H1 (cell line): ENCODE data around the gene TNIK. TPM values are rescaled to one million over a fixed set of nuclear protein-coding genes. Genes with fewer than 3 reads are reported as not detected.

Experiments
- CTCF ChIA-PET: fragments of 300-600 bp; sonication (Branson Sonifier 250); formaldehyde crosslinking; loops from one replicate; lab custom pipeline; 2021; ENCODE audit not compliant: partially characterized antibody; lab: Charles Lee
- POLR2A ChIA-PET: fragments of 300-600 bp; sonication (Branson Sonifier 250); formaldehyde crosslinking; loops from one replicate; lab custom pipeline; 2021; ENCODE audit warnings: inconsistent platforms; ENCODE audit not compliant: partially characterized antibody; lab: Charles Lee
- DNase-seq, 2 experiments: peaks; one replicate each; pipeline versions ENCODE4 v3.0.0 to v3.0.0-alpha.2; 2010 to 2022; ENCODE audit warnings: low spot score in 2 of 2, low read depth in 1 of 2, mixed read lengths in 1 of 2
- FAIRE-seq: peaks from 2 replicates; lab custom pipeline; 2011; peaks lifted over from hg19 to GRCh38; lab: Jason Lieb, UNC
- H2AFZ ChIP-seq: 2 replicates; pipeline ENCODE4 v1.8.1; 2012; ENCODE audit warnings: low read length, inconsistent platforms
- H2AK5ac ChIP-seq: 2 replicates; pipeline ENCODE4 v1.6.1; 2013; ENCODE audit warnings: low read depth, low read length
- H2BK120ac ChIP-seq: replicated peaks from 2 replicates; pipeline ENCODE3; 2013; ENCODE audit warnings: low read depth, low read length, inconsistent platforms
- H2BK12ac ChIP-seq: 2 replicates; pipeline ENCODE4 v1.6.1; 2013; ENCODE audit warnings: low read depth, low read length
- H2BK15ac ChIP-seq: 2 replicates; pipeline ENCODE4 v1.6.1; 2013; ENCODE audit warnings: low read length
- H2BK20ac ChIP-seq: 2 replicates; pipeline ENCODE4 v1.6.1; 2013; ENCODE audit warnings: low read length
- H2BK5ac ChIP-seq: 2 replicates; pipeline ENCODE4 v1.6.1; 2013; ENCODE audit warnings: low read depth, low read length
- H3K14ac ChIP-seq: 2 replicates; pipeline ENCODE4 v1.6.1; 2013; ENCODE audit warnings: inconsistent platforms; ENCODE audit not compliant: insufficient read length
- H3K18ac ChIP-seq: 2 replicates; pipeline ENCODE4 v1.6.1; 2013; ENCODE audit warnings: low read length; ENCODE audit errors: extremely low read depth
- H3K23ac ChIP-seq: 2 replicates; pipeline ENCODE4 v1.6.1; 2013; ENCODE audit warnings: inconsistent platforms; ENCODE audit not compliant: insufficient read length
- H3K23me2 ChIP-seq: 2 replicates; pipeline ENCODE4 v1.6.1; 2013; ENCODE audit warnings: low read depth, low read length
- H3K27ac ChIP-seq: 2 replicates; pipeline ENCODE4 v1.6.1; 2011; ENCODE audit warnings: low read depth, low read length, inconsistent platforms
- H3K27me3 ChIP-seq, 4 experiments: replicated peaks in 1 of 4; 1 replicate in 1 of 4; 2 replicates in 3 of 4; pipeline versions ENCODE4 v1.6.1 to v1.8.1; 2011 to 2013; ENCODE audit warnings: low read length in 3 of 4, mild to moderate bottlenecking in 3 of 4, inconsistent platforms in 2 of 4, mixed read lengths in 2 of 4, moderate library complexity in 1 of 4; ENCODE audit not compliant: control insufficient read depth in 3 of 4, insufficient read depth in 3 of 4; ENCODE audit errors: extremely low read depth in 1 of 4
- H3K36me3 ChIP-seq, 4 experiments: 2 replicates each; pipeline versions ENCODE4 v1.6.1 to v1.8.1; 2011 to 2013; ENCODE audit warnings: mild to moderate bottlenecking in 4 of 4, low read length in 3 of 4, moderate library complexity in 2 of 4, control low read depth in 1 of 4, inconsistent platforms in 1 of 4; ENCODE audit not compliant: insufficient read depth in 4 of 4, control insufficient read depth in 2 of 4
- H3K4ac ChIP-seq: replicated peaks from 2 replicates; pipeline ENCODE3; 2013; ENCODE audit warnings: low read length, low read depth, mixed read lengths, inconsistent platforms; ENCODE audit not compliant: insufficient read length
- H3K4me1 ChIP-seq, 4 experiments: replicated peaks in 1 of 4; 1 replicate in 1 of 4; 2 replicates in 3 of 4; pipeline versions ENCODE4 v1.6.1 to v1.8.1; 2011 to 2013; ENCODE audit warnings: low read length in 3 of 4, inconsistent platforms in 2 of 4, mixed read lengths in 1 of 4; ENCODE audit not compliant: insufficient read depth in 4 of 4, control insufficient read depth in 3 of 4
- H3K4me2 ChIP-seq, 2 experiments: 2 replicates each; pipeline versions ENCODE4 v1.6.1 to v1.8.1; 2011 to 2013; ENCODE audit warnings: low read depth in 2 of 2, low read length in 2 of 2, control low read depth in 1 of 2, inconsistent platforms in 1 of 2, mild to moderate bottlenecking in 1 of 2; ENCODE audit not compliant: insufficient read depth in 1 of 2
- H3K4me3 ChIP-seq, 4 experiments: fragments of 200-600, 300-600 bp in 1 of 4; sonication (generic), shearing (Covaris generic), sonication (Bioruptor Twin) in 1 of 4; 2 replicates each; pipeline versions ENCODE4 v1.5.1 to v1.8.1; 2011 to 2016; ENCODE audit warnings: low read length in 4 of 4, low read depth in 3 of 4, control low read depth in 2 of 4, inconsistent platforms in 2 of 4, mild to moderate bottlenecking in 2 of 4, mixed read lengths in 1 of 4, moderate library complexity in 1 of 4; ENCODE audit not compliant: insufficient read depth in 2 of 4; ENCODE audit errors: extremely low read depth in 1 of 4
- H3K56ac ChIP-seq: replicated peaks from 2 replicates; pipeline ENCODE3; 2013; ENCODE audit warnings: low read depth, mild to moderate bottlenecking, mixed read lengths, low read length, inconsistent platforms; ENCODE audit not compliant: insufficient read length
- H3K79me1 ChIP-seq: 2 replicates; pipeline ENCODE4 v1.6.1; 2013; ENCODE audit warnings: low read depth, low read length, control low read depth
- H3K79me2 ChIP-seq, 2 experiments: 2 replicates each; pipeline versions ENCODE4 v1.6.1 to v1.8.1; 2012 to 2013; ENCODE audit warnings: low read length in 2 of 2, mild to moderate bottlenecking in 2 of 2, inconsistent platforms in 1 of 2; ENCODE audit not compliant: insufficient read depth in 2 of 2, control insufficient read depth in 1 of 2
- H3K9ac ChIP-seq, 4 experiments: replicated peaks in 1 of 4; 1 replicate in 1 of 4; 2 replicates in 3 of 4; pipeline versions ENCODE4 v1.6.1 to v1.8.1; 2011 to 2013; ENCODE audit warnings: low read depth in 3 of 4, low read length in 3 of 4, control low read depth in 2 of 4, mild to moderate bottlenecking in 2 of 4, moderate library complexity in 2 of 4, inconsistent platforms in 1 of 4; ENCODE audit errors: extremely low read depth in 1 of 4
- H3K9me3 ChIP-seq, 2 experiments: 2 replicates each; pipeline versions ENCODE4 v1.6.1 to v1.8.1; 2012 to 2013; ENCODE audit warnings: mild to moderate bottlenecking in 2 of 2, moderate library complexity in 2 of 2, control low read depth in 1 of 2, inconsistent platforms in 1 of 2, low read depth in 1 of 2, low read length in 1 of 2, mixed read lengths in 1 of 2; ENCODE audit not compliant: insufficient read depth in 2 of 2
- H4K20me1 ChIP-seq, 2 experiments: replicated peaks in 1 of 2; 2 replicates each; pipeline versions ENCODE3 to v1.8.1; 2011 to 2013; ENCODE audit warnings: inconsistent platforms in 2 of 2, low read length in 2 of 2, mild to moderate bottlenecking in 1 of 2; ENCODE audit not compliant: insufficient read depth in 2 of 2, control insufficient read depth in 1 of 2
- H4K5ac ChIP-seq: 2 replicates; pipeline ENCODE4 v1.6.1; 2013; ENCODE audit warnings: low read length, low read depth, mixed read lengths, inconsistent platforms; ENCODE audit not compliant: insufficient read length
- H4K8ac ChIP-seq: 2 replicates; pipeline ENCODE4 v1.8.0; 2013; ENCODE audit warnings: mild to moderate bottlenecking, moderate library complexity, low read length, inconsistent platforms; ENCODE audit not compliant: insufficient read depth; ENCODE audit errors: extremely low read depth
- H4K91ac ChIP-seq: replicated peaks from 2 replicates; pipeline ENCODE3; 2013; ENCODE audit warnings: low read length, mixed read lengths, inconsistent platforms; ENCODE audit not compliant: insufficient read length
- CBX8 ChIP-seq: fragments of 300-800, 300-1000 bp; sonication (generic); IDR thresholded peaks from 2 replicates; pipeline ENCODE4 v1.7.1; 2016; ENCODE audit warnings: low read depth, low read length, borderline replicate concordance
- EZH2 ChIP-seq: fragments of 200-600 bp; sonication (generic); IDR thresholded peaks from 2 replicates; pipeline ENCODE4 v1.7.1; 2012; ENCODE audit warnings: low read depth, mild to moderate bottlenecking, moderate library complexity, low read length, inconsistent platforms; ENCODE audit not compliant: severe bottlenecking
- POU5F1 ChIP-seq: IDR thresholded peaks from 2 replicates; pipeline ENCODE4 v1.6.1; 2011; ENCODE audit warnings: low read depth, mild to moderate bottlenecking, low read length, moderate library complexity
- WGBS, 2 experiments: shearing (Covaris generic) in 1 of 2; methylation state at CpG; one replicate each; pipeline versions ENCODE4 v1.1.6 to v1.1.7; 2013 to 2015; ENCODE audit warnings: low lambda C conversion rate in 2 of 2, mixed read lengths in 2 of 2, inconsistent platforms in 1 of 2, low coverage in 1 of 2, missing lambda C conversion rate in 1 of 2; ENCODE audit not compliant: insufficient replicate concordance in 2 of 2, insufficient coverage in 1 of 2, insufficient read length in 1 of 2; ENCODE audit errors: extremely low coverage in 1 of 2, missing lambda C conversion rate in 1 of 2; 5-methylcytosine and 5-hydroxymethylcytosine counted together
- polyA plus RNA-seq, 7 experiments: library from polyadenylated mRNA; depleted of rRNA in 3 of 7; stranded (reverse) in 5 of 7; unstranded in 2 of 7; fragments of >200 nt in 5 of 7; fragments of 200-250 nt in 2 of 7; gene quantifications; 1 replicate in 5 of 7; 2 replicates in 1 of 7; 4 replicates in 1 of 7; pipeline versions ENCODE4 v1.2.1 to v1.2.3, GENCODE V29; 2011 to 2013; ENCODE audit warnings: missing spikeins in 2 of 7, mixed read lengths in 2 of 7
- total RNA-seq: library from RNA; stranded (reverse); fragmentation: NEBNext Ultra II Directional; extraction: Animal tissue kit (Norgen Biotek cat#: 25700); gene quantifications from 2 replicates; pipeline ENCODE4 v1.2.1, GENCODE V29; 2021

TNIK gene
- total and polyA plus RNA-seq, 2 of the 8 experiments (the other 6 are each of a cell fraction or from before 2014, with no cell fraction given) = 7.4 to 42.0 TPM

DNA sequence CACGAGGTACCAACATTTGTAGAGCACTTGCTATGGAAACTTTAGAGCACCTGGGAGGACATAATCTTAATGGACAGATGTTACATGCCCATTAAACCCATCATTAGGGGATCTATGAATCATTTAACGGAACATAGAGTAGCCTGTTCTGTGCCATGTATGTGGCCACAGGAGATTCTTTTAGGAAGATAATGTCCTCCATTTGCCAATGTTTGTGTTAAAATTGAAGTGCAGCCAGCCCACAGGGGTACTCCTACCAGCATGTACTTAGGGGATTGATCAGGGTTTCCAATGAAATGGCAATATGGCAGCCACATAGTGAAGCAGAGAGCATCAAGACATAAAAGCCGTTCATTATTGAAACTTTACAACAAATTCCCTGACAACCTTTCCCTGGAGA, 70.7 kb downstream of the TNIK start:
- no peak overlapping the region for H3K4me2 ChIP-seq
- no peak overlapping the region for H3K14ac ChIP-seq
- no peak overlapping the region for H2BK12ac ChIP-seq
- no peak overlapping the region for H3K56ac ChIP-seq
- no peak overlapping the region for H2BK20ac ChIP-seq
- H4K5ac ChIP-seq = no peak overlapping the region
- FAIRE-seq = no peak
- H2BK15ac ChIP-seq = no peak overlapping the region
- no peak overlapping the region for H3K18ac ChIP-seq
- no peaks in the 10 kb centered on the region for H3K79me1 ChIP-seq
- H4K20me1 ChIP-seq = no peaks in the 10 kb centered on the region
- H3K36me3 ChIP-seq = no peaks in the 10 kb centered on the region
- no peak for DNase-seq
- no peak overlapping the region for H3K27ac ChIP-seq
- no peaks in the 10 kb centered on the region for H3K23me2 ChIP-seq
- POLR2A ChIA-PET = no interaction called here
- no peak overlapping the region for H3K4me3 ChIP-seq
- no peak overlapping the region for H2BK5ac ChIP-seq
- no peak overlapping the region for H4K91ac ChIP-seq
- CTCF ChIA-PET = interaction anchor here (1.4 to 2.3 kb wide), 3 partner anchors 9 to 63 kb away, joined by 3 to 9 read pairs (median 4); no protein-coding TSS in a partner anchor
- H3K79me2 ChIP-seq = peaks cover 3 to 42% of the 10 kb centered on the region in 2 experiments; a peak in 2 of 4 replicates
- H3K9ac ChIP-seq = no peak overlapping the region
- H2AK5ac ChIP-seq = no peak overlapping the region
- H2BK120ac ChIP-seq = no peak overlapping the region
- WGBS, 2 experiments = 64% methylated on average over 3 of the region's 3 CpGs; no CpG with 5 or more reads in 1 of the 2 experiments
- no peak overlapping the region for H3K23ac ChIP-seq
- H3K9me3 ChIP-seq = peaks cover 3 to 9% of the 10 kb centered on the region in 2 experiments; a peak in 2 of 4 replicates
- no peak for TF ChIP-seq EZH2
- TF ChIP-seq CBX8 = no peak
- TF ChIP-seq POU5F1 = no peak
- TF ChIP-seq, all 59 proteins: peak for 0
- Histone ChIP-seq H3K4ac (no peak overlapping the region), H4K8ac (no peak overlapping the region), H3K4me1 (peaks cover 0 to 14% (median 9%) of the 10 kb centered on the region in 4 experiments; a peak in 3 of 7 replicates), H3K27me3 (peaks cover 0 to 1% (median 0%) of the 10 kb centered on the region in 4 experiments; a peak in 1 of 7 replicates), H2AFZ (no peak overlapping the region)
